Measurements from ENCODE around the gene ACSM2B.
A peak's percentile ranks its signal among the peaks of the same experiment; 100 is the strongest.
"Not testable (repeated sequence)": the region's sequence is repeated elsewhere in the genome, so short reads cannot be mapped to it uniquely, and the experiment has no call there.

ACSM2B gene

DNA sequence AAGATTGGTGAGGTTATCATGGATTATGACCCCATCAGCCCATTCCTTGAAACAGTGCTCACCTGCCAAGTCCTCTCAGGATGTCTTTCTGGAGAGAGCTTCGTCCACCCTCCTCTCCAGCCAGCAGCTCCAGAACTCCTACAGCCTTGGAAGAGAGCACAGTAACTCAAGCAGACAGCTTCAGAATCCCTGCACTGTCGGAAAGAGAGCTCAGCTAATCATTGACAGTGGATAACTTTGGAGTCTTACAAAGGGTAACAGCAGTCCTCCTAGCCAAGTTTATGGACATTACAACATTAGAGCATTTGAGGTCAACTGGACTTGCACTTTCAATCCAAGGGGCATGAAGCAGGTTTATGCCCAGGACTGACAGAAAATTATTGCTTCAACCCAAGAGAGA is at the start of gene ACSM2B:
Gene ACSM2B (minus strand): TSS at position 223 of the 400 bp plus-strand sequence. CDS start 11,522 bp downstream, outside the sequence.
- not testable (repeated sequence) for DNase-seq

DNA sequence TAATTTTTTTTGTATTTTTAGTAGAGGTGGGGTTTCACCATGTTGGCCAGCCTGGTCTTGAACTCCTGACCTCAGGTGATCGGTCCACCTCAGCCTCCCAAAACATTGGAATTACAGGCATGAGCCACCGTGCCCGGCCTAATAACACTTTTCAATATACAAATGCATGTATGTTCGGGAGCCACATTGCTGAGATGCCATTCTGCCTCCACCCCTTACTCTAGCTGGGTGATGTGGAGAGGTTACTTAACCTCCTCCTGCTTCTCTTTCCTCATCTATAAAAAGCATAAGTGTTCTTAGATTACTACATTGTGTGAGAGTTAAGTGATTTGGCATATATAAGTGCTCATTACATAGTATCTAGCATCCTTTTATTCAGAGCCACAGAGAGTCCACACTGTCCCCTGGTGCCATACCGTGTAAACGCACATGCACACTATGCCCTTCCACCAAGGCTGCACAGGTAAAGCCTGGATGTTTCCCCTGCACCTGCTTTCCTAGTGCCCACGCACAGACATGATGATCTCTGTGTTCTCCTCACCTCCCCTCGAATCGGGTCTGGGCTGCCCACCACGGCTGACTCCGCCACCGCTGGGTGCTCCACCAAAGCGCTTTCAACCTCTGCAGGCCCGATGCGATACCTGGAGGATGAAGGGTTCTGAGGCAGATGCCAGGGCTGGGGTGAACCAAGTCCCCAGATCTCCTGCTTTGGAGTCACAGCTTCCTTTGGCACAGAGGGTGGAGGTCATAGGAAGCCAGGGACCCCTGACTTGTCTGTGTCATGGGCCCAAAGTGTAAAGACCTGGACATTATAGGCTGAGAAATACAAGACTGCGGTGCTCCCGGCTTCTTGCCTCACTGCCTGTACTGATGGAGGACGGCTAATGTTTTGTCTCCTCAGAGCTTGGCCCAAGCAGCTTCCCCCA is 49.0 kb upstream of the ACSM2B start:
- DNase-seq, result no peak

DNA sequence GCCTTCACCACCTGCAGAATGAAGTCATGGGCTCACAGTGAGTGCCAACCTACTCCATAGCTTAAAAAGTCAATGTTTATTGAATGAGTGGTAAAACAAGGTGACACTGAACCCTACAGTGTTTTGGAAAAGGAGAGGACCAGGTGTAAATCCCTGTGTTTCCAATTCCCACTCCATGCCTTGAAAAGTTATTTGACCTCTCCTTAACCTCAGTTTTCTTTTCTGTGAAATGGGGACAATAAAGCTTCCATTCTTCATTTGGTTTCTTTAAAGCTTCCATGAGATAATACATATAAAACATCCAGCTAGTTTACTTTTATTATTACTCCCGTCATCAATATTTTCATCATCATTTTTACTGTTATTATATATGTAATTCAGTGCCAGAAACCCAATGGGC is 48.0 kb upstream of the ACSM2B start:
- no peak for DNase-seq

DNA sequence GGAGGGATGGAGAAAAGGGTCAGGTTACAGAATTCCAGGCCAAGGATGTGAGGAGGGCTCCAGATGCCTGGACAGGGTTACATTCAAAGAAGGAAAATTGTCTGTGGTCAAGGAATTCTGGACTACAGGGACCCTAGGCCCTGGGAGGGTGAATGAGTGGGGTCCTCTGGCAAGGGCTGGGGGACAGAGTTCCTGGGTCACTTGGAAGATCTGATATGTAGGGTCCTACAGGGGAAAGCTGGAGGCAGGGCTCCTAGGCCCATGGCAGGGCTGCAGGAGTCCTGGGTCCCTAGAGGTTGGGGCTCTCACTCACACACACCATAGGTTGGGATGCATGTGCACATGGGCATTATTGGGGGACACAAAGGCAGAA is 46.3 kb upstream of the ACSM2B start:
- no peak for DNase-seq

DNA sequence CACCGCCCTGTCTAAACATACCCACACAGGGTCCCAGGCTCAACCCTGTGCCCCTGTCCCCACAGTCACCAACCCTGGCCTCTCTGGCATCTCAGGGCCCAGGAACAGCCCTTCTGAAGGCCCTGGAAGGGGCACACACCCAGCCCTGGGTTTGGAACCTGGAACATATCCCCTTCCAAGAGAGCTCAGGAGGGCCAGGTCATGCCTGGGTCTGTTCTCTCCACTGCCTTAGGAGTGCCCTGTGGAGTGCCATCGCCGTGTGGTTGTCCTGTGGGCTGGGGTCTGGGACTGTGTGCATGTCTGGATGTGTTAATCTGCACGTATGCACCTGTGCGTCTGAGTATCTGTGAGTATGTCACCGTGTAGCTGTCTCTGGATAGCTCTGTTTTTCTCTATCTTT is 45.2 kb upstream of the ACSM2B start:
- no peak for DNase-seq

- no peak for DNase-seq
Measured at GRCh38 chr16:20620770-20621169, 44.6 kb upstream of the ACSM2B start.

- no peak for DNase-seq
Measured at GRCh38 chr16:20620003-20620402, 43.8 kb upstream of the ACSM2B start.

DNA sequence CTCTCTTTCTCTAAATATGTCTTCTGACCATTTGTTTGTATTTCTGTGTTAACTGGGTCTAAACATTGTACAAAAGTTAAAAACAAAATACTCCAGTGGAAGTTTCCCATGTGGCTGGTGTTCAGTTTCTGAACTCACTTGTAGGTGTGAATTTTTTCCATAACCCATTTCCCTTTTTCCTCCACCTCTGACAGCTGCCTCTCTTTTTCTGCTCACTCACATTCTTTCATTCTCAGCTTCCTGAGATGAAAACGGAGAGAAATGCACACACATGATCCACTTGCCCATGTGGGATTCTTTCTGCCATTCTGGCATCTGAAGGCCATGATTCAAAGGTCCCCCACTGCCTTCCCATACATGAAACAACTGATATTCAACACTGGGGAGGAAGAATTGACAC is 41.1 kb upstream of the ACSM2B start:
- no peak for DNase-seq

- peak; percentile 22 for DNase-seq
Measured at GRCh38 chr16:20614186-20615141, 38.3 kb upstream of the ACSM2B start.

GRCh38 chr16:20613481-20614185 is 37.5 kb upstream of the ACSM2B start:
- DNase-seq, result no peak

DNA sequence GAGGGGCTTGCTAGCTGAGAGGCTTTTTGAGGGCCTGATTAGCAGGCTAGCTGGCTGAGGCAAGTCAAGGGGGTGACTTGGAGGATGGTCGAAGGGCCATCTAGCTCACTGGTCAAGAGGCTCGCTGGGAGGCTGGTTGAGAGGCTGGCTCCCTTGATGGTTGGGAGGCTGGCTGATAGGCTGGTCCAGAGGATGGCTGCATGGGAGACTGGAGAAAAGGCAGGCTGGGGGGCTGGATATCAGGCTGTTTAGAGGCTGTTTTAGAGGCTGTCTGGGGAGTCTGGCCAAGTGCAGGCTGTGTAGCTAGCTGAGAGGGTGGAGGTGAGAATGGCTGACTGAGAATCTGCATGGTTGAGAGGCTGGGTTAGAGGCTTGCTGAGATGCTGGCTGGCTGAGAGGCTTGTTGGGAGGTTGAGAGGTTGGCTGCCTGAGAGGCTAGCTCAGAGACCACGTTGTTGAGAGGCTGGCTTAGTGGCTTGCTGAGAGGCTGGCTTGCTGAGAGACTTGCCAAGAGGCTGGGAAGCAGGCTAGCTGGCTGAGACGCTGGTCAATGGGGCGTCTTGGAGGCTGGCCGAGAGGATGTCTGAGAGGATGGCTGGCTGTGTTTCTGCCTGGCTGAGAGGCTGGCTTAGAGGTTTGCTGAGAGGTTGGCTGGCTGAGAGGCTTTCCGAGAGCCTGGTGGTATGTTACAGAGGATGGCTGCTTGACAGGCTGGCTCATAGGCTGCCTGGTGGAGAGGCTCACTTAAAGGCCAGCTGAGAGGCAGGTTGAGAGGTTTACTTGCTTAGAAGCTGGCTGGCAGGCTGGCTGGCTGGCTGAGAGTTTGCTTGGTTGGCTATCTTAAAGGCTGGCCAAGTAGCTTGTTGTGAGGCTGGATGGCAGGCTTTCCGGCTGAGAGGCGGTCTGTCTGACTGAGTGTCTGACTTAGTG is 36.6 kb upstream of the ACSM2B start:
- no peak for DNase-seq

DNA sequence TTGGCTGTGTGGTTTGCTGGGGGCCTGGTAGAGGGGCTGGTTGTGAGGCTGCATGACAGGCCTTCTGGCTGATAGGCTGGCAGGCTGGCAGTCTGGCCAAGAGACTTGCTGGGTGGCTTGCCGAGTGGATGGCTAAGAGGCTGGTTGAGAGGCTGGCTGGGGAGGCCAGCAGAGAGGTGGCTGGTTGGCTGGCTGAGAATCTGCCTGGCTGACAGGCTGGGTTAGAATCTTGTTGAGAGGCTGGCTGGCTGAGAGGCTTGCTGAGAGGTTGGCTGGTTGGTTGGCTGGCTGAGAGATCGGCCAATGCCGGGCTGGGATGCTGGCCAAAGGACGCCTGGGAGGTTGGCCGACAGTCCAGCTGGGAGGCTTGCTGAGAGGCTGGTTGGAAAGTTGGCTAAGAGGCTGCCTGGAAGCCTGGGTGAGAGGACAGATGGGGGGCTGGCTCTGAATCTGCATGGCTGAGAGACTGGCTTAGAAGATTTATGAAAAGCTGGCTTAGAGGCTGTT is 35.9 kb upstream of the ACSM2B start:
- no peak for DNase-seq

DNA sequence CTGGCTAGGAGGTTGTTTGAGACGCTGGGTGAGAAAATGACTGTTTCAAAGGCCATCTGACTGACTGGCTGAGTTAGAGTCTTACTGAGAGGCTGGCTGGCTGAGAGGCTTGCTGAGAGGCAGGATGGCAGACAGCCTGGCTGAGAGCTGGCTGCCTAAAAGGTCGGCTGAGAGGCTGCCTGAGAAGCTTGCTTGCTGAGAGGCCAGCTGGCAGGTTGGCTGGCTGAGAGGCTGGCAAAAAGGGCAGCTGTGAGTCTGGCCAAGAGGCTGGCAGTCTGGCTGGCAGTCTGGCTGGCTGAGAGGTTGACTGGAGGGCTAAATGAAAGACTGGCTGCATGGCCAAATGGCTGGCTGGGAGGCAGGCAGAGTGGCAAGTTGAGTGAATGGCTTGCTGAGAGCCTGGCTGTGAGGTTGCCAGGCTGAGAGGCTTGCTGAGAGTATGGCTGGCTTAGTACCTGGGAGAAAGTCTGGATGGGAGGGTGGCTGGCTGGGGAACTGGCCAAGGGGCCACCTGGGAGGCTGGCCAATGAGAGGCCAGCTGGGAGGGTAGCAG is 35.3 kb upstream of the ACSM2B start:
- DNase-seq, result no peak

GRCh38 chr16:20610892-20611349 is 34.8 kb upstream of the ACSM2B start:
- DNase-seq, result no peak

- no peak for DNase-seq
Measured at GRCh38 chr16:20610211-20610891, 34.2 kb upstream of the ACSM2B start.

DNA sequence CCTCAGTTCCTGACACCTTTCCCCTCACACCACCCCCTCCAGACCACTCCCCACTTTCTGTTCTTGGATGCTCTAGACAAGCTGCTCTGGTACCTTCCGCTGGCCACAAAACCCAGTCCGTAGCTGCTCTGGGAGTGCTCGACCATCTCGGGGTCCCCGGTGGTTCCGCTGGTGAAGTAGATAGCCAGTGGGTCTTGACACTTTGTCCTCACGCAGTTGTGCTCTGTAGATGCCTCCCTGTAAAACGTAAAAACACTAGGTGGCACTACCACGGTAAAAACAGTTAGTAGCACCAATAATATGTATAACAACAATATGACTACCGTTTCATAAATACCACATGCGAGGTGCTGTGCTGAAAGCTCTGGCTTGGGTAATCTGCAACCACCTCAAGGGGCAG is 26.0 kb upstream of the ACSM2B start:
- DNase-seq, result peak; percentile 79

DNA sequence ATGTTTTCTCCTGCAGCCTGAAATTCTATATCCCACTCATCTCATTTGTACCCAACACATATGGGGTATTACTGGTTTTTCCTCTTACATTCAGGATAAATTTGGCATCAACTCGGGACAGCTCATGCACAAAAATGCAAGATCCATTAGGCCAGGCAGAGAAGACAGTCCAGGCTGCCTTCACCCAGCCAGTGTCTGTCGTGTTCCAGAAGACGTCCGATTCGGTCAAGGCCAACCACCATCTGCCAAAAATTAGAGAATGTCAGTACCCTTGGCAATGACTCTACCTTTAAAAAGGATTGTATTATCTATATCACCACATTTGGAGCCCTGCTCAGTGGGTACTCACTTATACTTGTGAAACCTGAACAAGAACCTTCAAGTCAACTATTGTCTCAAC is 23.3 kb upstream of the ACSM2B start:
- not testable (repeated sequence) for DNase-seq

GRCh38 chr16:20598832-20599469 is 22.8 kb upstream of the ACSM2B start:
- DNase-seq, result peak; percentile 42

- DNase-seq, result not testable (repeated sequence)
Measured at GRCh38 chr16:20595694-20596093, 19.5 kb upstream of the ACSM2B start.

DNA sequence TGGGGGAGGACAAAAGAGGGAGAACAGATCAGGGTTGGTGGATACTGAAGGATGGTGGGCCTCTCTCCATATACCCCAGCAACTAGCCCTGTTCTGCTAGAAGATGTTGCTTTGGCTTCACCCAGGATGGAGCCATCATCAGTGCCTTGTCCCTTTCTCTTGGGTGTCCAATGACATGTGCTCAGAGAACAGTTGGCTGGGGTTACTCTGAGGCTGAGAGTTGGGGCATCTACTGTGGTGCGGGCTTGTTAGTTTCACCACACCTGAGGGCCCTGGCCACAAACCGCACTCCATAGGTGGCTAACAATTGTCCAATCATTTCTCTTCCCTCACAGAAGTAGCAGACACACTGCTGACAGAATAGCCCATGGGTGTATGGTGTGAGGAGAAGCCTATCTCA is 18.9 kb upstream of the ACSM2B start:
- not testable (repeated sequence) for DNase-seq
